ENCODE results near the gene KRTAP10-9.
"Not testable (repeated sequence)": the region's sequence is repeated elsewhere in the genome, so short reads cannot be mapped to it uniquely, and the experiment has no call there.

Gene KRTAP10-9

GRCh38 chr21:44644878-44645277, 18.0 kb downstream of the KRTAP10-9 start:
- DNase-seq: no peak

- not testable (repeated sequence) for DNase-seq
Measured at GRCh38 chr21:44646366-44647221, 19.7 kb downstream of the KRTAP10-9 start, which contains the start of gene KRTAP10-11. KRTAP10-11 (plus strand) TSS chr21:44646414; CDS start chr21:44646459, 45 bp downstream.

GRCh38 chr21:44647222-44647552, 20.3 kb downstream of the KRTAP10-9 start:
- DNase-seq: peak; percentile 12

GRCh38 chr21:44648557-44649311, 21.8 kb downstream of the KRTAP10-9 start:
- no peak for DNase-seq

- no peak for DNase-seq
Measured at GRCh38 chr21:44649521-44650100, 22.7 kb downstream of the KRTAP10-9 start.

GRCh38 chr21:44650265-44650972, 23.5 kb downstream of the KRTAP10-9 start:
- no peak for DNase-seq

GRCh38 chr21:44650973-44651675, 24.2 kb downstream of the KRTAP10-9 start:
- DNase-seq: no peak

GRCh38 chr21:44653123-44653522, 26.2 kb downstream of the KRTAP10-9 start:
- DNase-seq: no peak

GRCh38 chr21:44653656-44654575, 27.0 kb downstream of the KRTAP10-9 start:
- DNase-seq: peak; percentile 20

- DNase-seq: no peak
Measured at GRCh38 chr21:44654576-44655175, 27.8 kb downstream of the KRTAP10-9 start, which contains the start of gene KRTAP12-4. KRTAP12-4 (minus strand) TSS chr21:44654659; CDS start chr21:44654614, 45 bp downstream.

- no peak for DNase-seq
Measured at GRCh38 chr21:44656868-44657267, 30.0 kb downstream of the KRTAP10-9 start.

- no peak for DNase-seq
Measured at GRCh38 chr21:44657635-44658540, 31.0 kb downstream of the KRTAP10-9 start, which contains the start of gene KRTAP12-3. KRTAP12-3 (plus strand) TSS chr21:44657932; CDS start chr21:44657980, 48 bp downstream.

GRCh38 chr21:44658541-44658910, 31.6 kb downstream of the KRTAP10-9 start:
- no peak for DNase-seq

- no peak for DNase-seq
Measured at GRCh38 chr21:44658913-44659595, 32.2 kb downstream of the KRTAP10-9 start.

- not testable (repeated sequence) for DNase-seq
Measured at GRCh38 chr21:44661567-44661966, 34.7 kb downstream of the KRTAP10-9 start.

GRCh38 chr21:44664691-44665090, 37.8 kb downstream of the KRTAP10-9 start:
- no peak for DNase-seq

- peak; percentile 47 for DNase-seq
Measured at GRCh38 chr21:44666401-44667320, 39.8 kb downstream of the KRTAP10-9 start, which contains the start of gene KRTAP12-2. KRTAP12-2 (minus strand) TSS chr21:44666927; CDS start chr21:44666886, 41 bp downstream.
